PFSK-1 (cell line): ENCODE data around the gene KYAT1.

ENCODE experiments used
- SIN3A ChIP-seq: IDR thresholded peaks from 2 replicates; pipeline ENCODE4 v1.6.1; 2012; ENCODE audit warnings: mild to moderate bottlenecking, low read length, moderate library complexity, borderline replicate concordance; ENCODE audit not compliant: insufficient read depth

Gene KYAT1

DNA sequence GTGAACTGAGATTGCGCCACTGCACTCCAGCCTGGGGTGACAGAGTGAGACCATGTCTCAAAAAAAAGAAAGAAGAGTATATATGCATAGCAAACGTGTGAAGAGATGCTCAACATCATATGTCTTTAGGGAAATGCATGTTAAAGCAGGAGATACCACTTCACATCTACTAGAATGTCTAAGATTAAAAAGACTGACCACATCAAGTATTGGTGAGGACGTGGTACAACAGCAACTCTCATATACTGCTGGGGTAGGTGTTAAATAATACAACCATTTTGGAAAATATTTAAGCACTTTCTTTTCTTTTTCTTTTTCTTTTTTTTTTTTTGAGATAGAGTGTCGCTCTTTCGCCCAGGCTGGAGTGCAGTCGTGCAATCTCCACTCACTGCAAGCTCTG, 96.3 kb downstream of the KYAT1 start:
- no peak for TF ChIP-seq SIN3A
